ENCODE data around the gene ENC1.

DNA sequence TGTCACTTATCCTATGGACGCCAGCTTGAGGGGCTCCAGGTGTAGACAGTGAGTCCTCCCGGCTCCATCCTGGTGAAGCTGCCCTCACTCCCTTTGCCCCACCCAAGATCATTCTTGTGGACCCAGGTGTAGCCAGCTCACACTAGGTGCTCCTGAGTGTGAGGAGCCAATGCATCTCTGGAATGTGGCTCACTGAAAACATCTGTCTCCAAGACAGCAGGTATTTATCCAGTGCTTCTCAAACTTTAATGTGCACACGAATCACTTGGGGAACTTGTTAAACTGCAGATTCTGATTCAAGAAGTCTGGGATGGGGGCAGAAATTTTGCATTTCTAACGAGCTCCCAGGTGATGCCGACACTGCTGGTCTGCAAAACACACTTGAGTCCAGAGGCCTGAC, 13.5 kb upstream of the ENC1 start:
- no peak for TF ChIP-seq CTCF (IDR thresholded peaks at IDR 0.05; ENCODE audit: borderline replicate concordance, extremely low read depth, low read length, poor library complexity, severe bottlenecking)
- TF ChIP-seq EZH2 (IDR thresholded peaks at IDR 0.05; ENCODE audit: borderline replicate concordance, low read depth, low read length, severe bottlenecking) = no peak

Data from DND-41 (cell line).